Measurements from ENCODE around the gene CYREN. TPM values are rescaled to one million over a fixed set of nuclear protein-coding genes. Genes with fewer than 3 reads are reported as not detected.
A peak's percentile ranks its signal among the peaks of the same experiment; 100 is the strongest.

Gene CYREN
- total and polyA plus RNA-seq, 4 donors = 17.8 to 31.7 (median 24.4) TPM

- WGBS, 2 donors = 79 to 83% methylated on average over 6 of the region's 6 CpGs
- intact Hi-C loops (cut with DNase I) = no loop called here
- no peaks in the 10 kb centered on the region for H3K4me1 ChIP-seq (ENCODE audit: control insufficient read depth in 1 of 2, insufficient read depth in 2 of 2, low read length in 2 of 2)
- H3K4me3 ChIP-seq (ENCODE audit: low read length in 2 of 2) = no peak overlapping the region
- no peaks in the 10 kb centered on the region for H3K27me3 ChIP-seq (ENCODE audit: control insufficient read depth in 1 of 2, insufficient read depth in 2 of 2, low read length in 1 of 2)
- H3K27ac ChIP-seq (ENCODE audit: low read depth in 1 of 2, low read length in 2 of 2) = no peak overlapping the region
- peaks cover 2% of the 10 kb centered on the region for H3K9me3 ChIP-seq (ENCODE audit: control insufficient read depth, low read length)
- peak in 1 of 2 donors; percentile 58 for DNase-seq
- ATAC-seq (ENCODE audit: low FRiP score) = no peak
- H3K36me3 ChIP-seq (ENCODE audit: control insufficient read depth in 1 of 2, insufficient read depth in 2 of 2, low read length in 1 of 2) = no peaks in the 10 kb centered on the region
Observed at GRCh38 chr7:135151533-135151932, 19.0 kb downstream of the CYREN start.

- Histone ChIP-seq H3K4me1 (ENCODE audit: control insufficient read depth in 1 of 2, insufficient read depth in 2 of 2, low read length in 2 of 2) (no peaks in the 10 kb centered on the region), H3K4me3 (ENCODE audit: low read length in 2 of 2) (no peak overlapping the region)
- WGBS, 2 donors = 90 to 95% methylated on average over 2 of the region's 2 CpGs
Observed at GRCh38 chr7:135151132-135151531, 19.4 kb downstream of the CYREN start.

GRCh38 chr7:135150072-135150782 lies 20.3 kb downstream of the CYREN start:
- Histone ChIP-seq H3K4me1 (ENCODE audit: control insufficient read depth in 1 of 2, insufficient read depth in 2 of 2, low read length in 2 of 2) (no peaks in the 10 kb centered on the region), H3K36me3 (ENCODE audit: control insufficient read depth in 1 of 2, insufficient read depth in 2 of 2, low read length in 1 of 2) (no peaks in the 10 kb centered on the region), H3K9me3 (ENCODE audit: control insufficient read depth, low read length) (no peaks in the 10 kb centered on the region), H3K27ac (ENCODE audit: low read depth in 1 of 2, low read length in 2 of 2) (peak overlapping the region in 1 of 2 donors; percentile 33), H3K4me3 (ENCODE audit: low read length in 2 of 2) (no peak overlapping the region), H3K27me3 (ENCODE audit: control insufficient read depth in 1 of 2, insufficient read depth in 2 of 2, low read length in 1 of 2) (no peaks in the 10 kb centered on the region)
- DNase-seq (no peak), ATAC-seq (ENCODE audit: low FRiP score) (peak; percentile 5)
- 22 to 38% methylated on average over 8 of the region's 8 CpGs for WGBS, 2 donors
- intact Hi-C loops (cut with DNase I) = no loop called here

More at GRCh38 chr7:135151132-135151531, 19.4 kb downstream of the CYREN start:
- intact Hi-C loops (cut with DNase I) = no loop called here
- DNase-seq (no peak), ATAC-seq (ENCODE audit: low FRiP score) (no peak)
- no peaks in the 10 kb centered on the region for H3K27me3 ChIP-seq (ENCODE audit: control insufficient read depth in 1 of 2, insufficient read depth in 2 of 2, low read length in 1 of 2)
- H3K36me3 ChIP-seq (ENCODE audit: control insufficient read depth in 1 of 2, insufficient read depth in 2 of 2, low read length in 1 of 2) = no peaks in the 10 kb centered on the region
- no peak overlapping the region for H3K27ac ChIP-seq (ENCODE audit: low read depth in 1 of 2, low read length in 2 of 2)
- peaks cover 2% of the 10 kb centered on the region for H3K9me3 ChIP-seq (ENCODE audit: control insufficient read depth, low read length)

- intact Hi-C loops (cut with DNase I) = loop anchor here (5.0 kb wide), 1 partner anchor 156 kb away; no protein-coding TSS in a partner anchor
- WGBS, 2 donors = 8% methylated on average over 13 of the region's 13 CpGs
- Histone ChIP-seq H3K9me3 (ENCODE audit: control insufficient read depth, low read length) (no peaks in the 10 kb centered on the region), H3K27me3 (ENCODE audit: control insufficient read depth in 1 of 2, insufficient read depth in 2 of 2, low read length in 1 of 2) (no peaks in the 10 kb centered on the region), H3K4me1 (ENCODE audit: control insufficient read depth in 1 of 2, insufficient read depth in 2 of 2, low read length in 2 of 2) (no peaks in the 10 kb centered on the region), H3K27ac (ENCODE audit: low read depth in 1 of 2, low read length in 2 of 2) (peak within 1 kb of the TSS; percentile 95 to 99), H3K4me3 (ENCODE audit: low read length in 2 of 2) (peak within 1 kb of the TSS; percentile 73 to 87), H3K36me3 (ENCODE audit: control insufficient read depth in 1 of 2, insufficient read depth in 2 of 2, low read length in 1 of 2) (no peaks in the 10 kb centered on the region)
- no peak for DNase-seq
- peak; percentile 91 for ATAC-seq (ENCODE audit: low FRiP score)
Observed at GRCh38 chr7:135147899-135148721, 22.4 kb downstream of the CYREN start, which contains the start of gene TMEM140. Gene TMEM140, plus strand, starts transcription at chr7:135148072. Its CDS starts 16,370 bp downstream, at chr7:135164442.

- peak overlapping the region; percentile 51 to 70 for H3K27ac ChIP-seq (ENCODE audit: low read depth in 1 of 2, low read length in 2 of 2)
- no peaks in the 10 kb centered on the region for H3K4me1 ChIP-seq (ENCODE audit: control insufficient read depth in 1 of 2, insufficient read depth in 2 of 2, low read length in 2 of 2)
- no peaks in the 10 kb centered on the region for H3K36me3 ChIP-seq (ENCODE audit: control insufficient read depth in 1 of 2, insufficient read depth in 2 of 2, low read length in 1 of 2)
- intact Hi-C loops (cut with DNase I) = loop anchor here (5.0 kb wide), 1 partner anchor 155 kb away; no protein-coding TSS in a partner anchor
- ATAC-seq (ENCODE audit: low FRiP score) (peak; percentile 73), DNase-seq (no peak)
- peak overlapping the region; percentile 73 to 87 for H3K4me3 ChIP-seq (ENCODE audit: low read length in 2 of 2)
- H3K27me3 ChIP-seq (ENCODE audit: control insufficient read depth in 1 of 2, insufficient read depth in 2 of 2, low read length in 1 of 2) = no peaks in the 10 kb centered on the region
- H3K9me3 ChIP-seq (ENCODE audit: control insufficient read depth, low read length) = no peaks in the 10 kb centered on the region
- 1% methylated on average over 6 of the region's 6 CpGs for WGBS, 2 donors
Observed at GRCh38 chr7:135147341-135147898, 23.1 kb downstream of the CYREN start.

GRCh38 chr7:135143885-135144668 lies 26.4 kb downstream of the CYREN start:
- ATAC-seq (ENCODE audit: low FRiP score) = no peak
- no peak overlapping the region for H3K4me3 ChIP-seq (ENCODE audit: low read length in 2 of 2)
- 65 to 74% methylated on average over 3 of the region's 3 CpGs for WGBS, 2 donors
- no peaks in the 10 kb centered on the region for H3K27me3 ChIP-seq (ENCODE audit: control insufficient read depth in 1 of 2, insufficient read depth in 2 of 2, low read length in 1 of 2)
- H3K4me1 ChIP-seq (ENCODE audit: control insufficient read depth in 1 of 2, insufficient read depth in 2 of 2, low read length in 2 of 2) = no peaks in the 10 kb centered on the region
- intact Hi-C loops (cut with DNase I) = no loop called here
- DNase-seq = no peak
- no peaks in the 10 kb centered on the region for H3K36me3 ChIP-seq (ENCODE audit: control insufficient read depth in 1 of 2, insufficient read depth in 2 of 2, low read length in 1 of 2)
- no peak overlapping the region for H3K27ac ChIP-seq (ENCODE audit: low read depth in 1 of 2, low read length in 2 of 2)
- H3K9me3 ChIP-seq (ENCODE audit: control insufficient read depth, low read length) = no peaks in the 10 kb centered on the region

- Histone ChIP-seq H3K4me3 (ENCODE audit: low read length in 2 of 2) (no peak overlapping the region), H3K36me3 (ENCODE audit: control insufficient read depth in 1 of 2, insufficient read depth in 2 of 2, low read length in 1 of 2) (no peaks in the 10 kb centered on the region), H3K9me3 (ENCODE audit: control insufficient read depth, low read length) (no peaks in the 10 kb centered on the region), H3K27me3 (ENCODE audit: control insufficient read depth in 1 of 2, insufficient read depth in 2 of 2, low read length in 1 of 2) (no peaks in the 10 kb centered on the region), H3K27ac (ENCODE audit: low read depth in 1 of 2, low read length in 2 of 2) (no peak overlapping the region), H3K4me1 (ENCODE audit: control insufficient read depth in 1 of 2, insufficient read depth in 2 of 2, low read length in 2 of 2) (no peaks in the 10 kb centered on the region)
- no peak for DNase-seq
- intact Hi-C loops (cut with DNase I) = no loop called here
- no peak for ATAC-seq (ENCODE audit: low FRiP score)
Observed at GRCh38 chr7:135129579-135129978, 40.9 kb downstream of the CYREN start.

GRCh38 chr7:135128931-135129330 lies 41.6 kb downstream of the CYREN start:
- no peaks in the 10 kb centered on the region for H3K36me3 ChIP-seq (ENCODE audit: control insufficient read depth in 1 of 2, insufficient read depth in 2 of 2, low read length in 1 of 2)
- 88 to 91% methylated on average over 1 of the region's 1 CpG for WGBS, 2 donors
- H3K4me3 ChIP-seq (ENCODE audit: low read length in 2 of 2) = no peak overlapping the region
- H3K27me3 ChIP-seq (ENCODE audit: control insufficient read depth in 1 of 2, insufficient read depth in 2 of 2, low read length in 1 of 2) = no peaks in the 10 kb centered on the region
- no peaks in the 10 kb centered on the region for H3K4me1 ChIP-seq (ENCODE audit: control insufficient read depth in 1 of 2, insufficient read depth in 2 of 2, low read length in 2 of 2)
- H3K27ac ChIP-seq (ENCODE audit: low read depth in 1 of 2, low read length in 2 of 2) = no peak overlapping the region
- intact Hi-C loops (cut with DNase I) = no loop called here
- DNase-seq (no peak), ATAC-seq (ENCODE audit: low FRiP score) (no peak)
- H3K9me3 ChIP-seq (ENCODE audit: control insufficient read depth, low read length) = no peaks in the 10 kb centered on the region

All from aorta (tissue), 5 donors.